Vagina (tissue), 2 donors: ENCODE results near the gene TENT5C. TPM values are rescaled to one million over a fixed set of nuclear protein-coding genes. Genes with fewer than 3 reads are reported as not detected.

Experiments used
- DNase-seq, 2 donors: peaks; one replicate each; pipeline ENCODE4 v3.0.0-alpha.2; 2017; ENCODE audit errors: extremely low spot score in 2 of 2
- H3K27ac ChIP-seq: fragments of 200-600 bp; sonication (generic); one replicate; pipeline ENCODE4 v1.5.1; 2019
- H3K27me3 ChIP-seq: fragments of 200-600 bp; sonication (generic); one replicate; pipeline ENCODE4 v1.5.1; 2019
- H3K36me3 ChIP-seq, 2 donors: fragments of 200-600 bp; sonication (generic); one replicate each; pipeline ENCODE4 v1.5.1; 2017 to 2019
- H3K4me1 ChIP-seq: fragments of 200-600 bp; sonication (generic); one replicate; pipeline ENCODE4 v1.5.1; 2019
- H3K4me3 ChIP-seq, 2 donors: fragments of 200-600 bp; sonication (generic); 1 replicate in 1 of 2; 2 replicates in 1 of 2; pipeline ENCODE4 v1.5.1; 2016 to 2019
- H3K9me3 ChIP-seq: fragments of 200-600 bp; sonication (generic); one replicate; pipeline ENCODE4 v1.5.1; 2019
- POLR2A ChIP-seq, 2 donors: fragments of 450-650 bp; IDR thresholded peaks; one replicate each; pipeline ENCODE4 v1.6.1; 2017; ENCODE audit warnings: antibody characterized with exemption in 2 of 2, mild to moderate bottlenecking in 2 of 2, moderate library complexity in 2 of 2
- POLR2AphosphoS5 ChIP-seq, 2 donors: sonication (generic); formaldehyde crosslinking; IDR thresholded peaks; one replicate each; pipeline ENCODE4 v1.9.0; 2017; ENCODE audit warnings: antibody characterized with exemption in 2 of 2, mild to moderate bottlenecking in 2 of 2, low read depth in 1 of 2; ENCODE audit not compliant: insufficient read depth in 1 of 2
- intact Hi-C: fragments of 100-400 bp; cut with DNase I; formaldehyde crosslinking; loops from one replicate; pipeline ENCODE4 v1.15.1; 2023
- total RNA-seq: library from RNA; depleted of rRNA; stranded (reverse); fragments of >200 nt; gene quantifications from one replicate; pipeline ENCODE4 v1.2.3, GENCODE V29; 2016
- TF ChIP-seq, protein P1 (sequence below), 3 experiments: fragments of 450-650 bp in 2 of 3; fragments of 200-600 bp in 1 of 3; sonication (generic) in 1 of 3; IDR thresholded peaks; one replicate each; pipeline ENCODE4 v1.5.1; 2017 to 2019; ENCODE audit warnings: antibody characterized with exemption in 3 of 3, mild to moderate bottlenecking in 2 of 3, moderate library complexity in 2 of 3

The TENT5C gene
- total RNA-seq, 1 donor from 2014 or later, result 4.2 TPM

GRCh38 chr1:117621316-117621715, 15.5 kb downstream of the TENT5C start:
- H3K4me1 ChIP-seq, result no peaks in the 10 kb centered on the region
- no peak overlapping the region for H3K4me3 ChIP-seq
- no peaks in the 10 kb centered on the region for H3K9me3 ChIP-seq
- H3K27ac ChIP-seq, result no peak overlapping the region
- H3K27me3 ChIP-seq, result no peaks in the 10 kb centered on the region
- TF ChIP-seq POLR2AphosphoS5 (IDR thresholded peaks at IDR 0.05; ENCODE audit: insufficient read depth in 1 of 2, low read depth in 1 of 2) (no peak), POLR2A (IDR thresholded peaks at IDR 0.05) (no peak)
- TF ChIP-seq, protein P1, sequence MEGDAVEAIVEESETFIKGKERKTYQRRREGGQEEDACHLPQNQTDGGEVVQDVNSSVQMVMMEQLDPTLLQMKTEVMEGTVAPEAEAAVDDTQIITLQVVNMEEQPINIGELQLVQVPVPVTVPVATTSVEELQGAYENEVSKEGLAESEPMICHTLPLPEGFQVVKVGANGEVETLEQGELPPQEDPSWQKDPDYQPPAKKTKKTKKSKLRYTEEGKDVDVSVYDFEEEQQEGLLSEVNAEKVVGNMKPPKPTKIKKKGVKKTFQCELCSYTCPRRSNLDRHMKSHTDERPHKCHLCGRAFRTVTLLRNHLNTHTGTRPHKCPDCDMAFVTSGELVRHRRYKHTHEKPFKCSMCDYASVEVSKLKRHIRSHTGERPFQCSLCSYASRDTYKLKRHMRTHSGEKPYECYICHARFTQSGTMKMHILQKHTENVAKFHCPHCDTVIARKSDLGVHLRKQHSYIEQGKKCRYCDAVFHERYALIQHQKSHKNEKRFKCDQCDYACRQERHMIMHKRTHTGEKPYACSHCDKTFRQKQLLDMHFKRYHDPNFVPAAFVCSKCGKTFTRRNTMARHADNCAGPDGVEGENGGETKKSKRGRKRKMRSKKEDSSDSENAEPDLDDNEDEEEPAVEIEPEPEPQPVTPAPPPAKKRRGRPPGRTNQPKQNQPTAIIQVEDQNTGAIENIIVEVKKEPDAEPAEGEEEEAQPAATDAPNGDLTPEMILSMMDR (IDR thresholded peaks at IDR 0.05), result no peak
- peak in 1 of 2 donors; percentile 64 for DNase-seq
- intact Hi-C loops, result no loop called here
- H3K36me3 ChIP-seq, result peaks cover 0 to 9% of the 10 kb centered on the region in 2 donors

GRCh38 chr1:117622726-117623125, 16.9 kb downstream of the TENT5C start:
- Histone ChIP-seq H3K36me3 (peaks cover 0 to 9% of the 10 kb centered on the region in 2 donors), H3K4me1 (no peaks in the 10 kb centered on the region), H3K27ac (no peak overlapping the region), H3K9me3 (no peaks in the 10 kb centered on the region), H3K27me3 (no peaks in the 10 kb centered on the region), H3K4me3 (no peak overlapping the region)
- DNase-seq, result peak in 1 of 2 donors; percentile 77
- intact Hi-C loops, result no loop called here
- TF ChIP-seq, protein P1 (IDR thresholded peaks at IDR 0.05), result no peak
- TF ChIP-seq POLR2AphosphoS5 (IDR thresholded peaks at IDR 0.05; ENCODE audit: insufficient read depth in 1 of 2, low read depth in 1 of 2), result no peak
- TF ChIP-seq POLR2A (IDR thresholded peaks at IDR 0.05), result no peak

DNA sequence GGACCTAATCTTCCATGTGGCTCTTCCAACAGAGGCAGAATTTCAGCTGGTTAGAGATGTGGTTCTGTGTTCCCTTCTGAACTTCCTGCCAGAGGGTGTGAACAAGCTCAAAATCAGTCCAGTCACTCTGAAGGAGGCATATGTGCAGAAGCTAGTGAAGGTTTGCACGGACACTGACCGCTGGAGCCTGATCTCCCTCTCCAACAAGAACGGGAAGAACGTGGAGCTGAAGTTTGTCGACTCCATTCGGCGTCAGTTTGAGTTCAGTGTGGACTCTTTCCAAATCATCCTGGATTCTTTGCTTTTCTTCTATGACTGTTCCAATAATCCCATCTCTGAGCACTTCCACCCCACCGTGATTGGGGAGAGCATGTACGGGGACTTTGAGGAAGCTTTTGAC, 17.3 kb downstream of the TENT5C start:
- Histone ChIP-seq H3K36me3 (peaks cover 0 to 9% of the 10 kb centered on the region in 2 donors), H3K27ac (no peak overlapping the region), H3K27me3 (no peaks in the 10 kb centered on the region), H3K9me3 (no peaks in the 10 kb centered on the region), H3K4me3 (no peak overlapping the region), H3K4me1 (no peaks in the 10 kb centered on the region)
- peak; percentile 49 to 72 for DNase-seq
- intact Hi-C loops, result no loop called here
- no peak for TF ChIP-seq POLR2A (IDR thresholded peaks at IDR 0.05)
- TF ChIP-seq, protein P1 (IDR thresholded peaks at IDR 0.05), result no peak
- TF ChIP-seq POLR2AphosphoS5 (IDR thresholded peaks at IDR 0.05; ENCODE audit: insufficient read depth in 1 of 2, low read depth in 1 of 2), result no peak

DNA sequence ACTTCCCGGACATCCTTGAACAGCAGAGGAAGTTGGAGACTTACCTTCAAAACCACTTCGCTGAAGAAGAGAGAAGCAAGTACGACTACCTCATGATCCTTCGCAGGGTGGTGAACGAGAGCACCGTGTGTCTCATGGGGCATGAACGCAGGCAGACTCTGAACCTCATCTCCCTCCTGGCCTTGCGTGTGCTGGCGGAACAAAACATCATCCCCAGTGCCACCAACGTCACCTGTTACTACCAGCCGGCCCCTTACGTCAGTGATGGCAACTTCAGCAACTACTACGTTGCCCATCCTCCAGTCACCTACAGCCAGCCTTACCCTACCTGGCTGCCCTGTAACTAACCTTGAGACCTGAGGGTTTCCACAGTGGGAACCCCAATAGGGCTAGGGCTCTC, 17.9 kb downstream of the TENT5C start:
- DNase-seq, result peak; percentile 40 to 52
- Histone ChIP-seq H3K27me3 (no peaks in the 10 kb centered on the region), H3K27ac (no peak overlapping the region), H3K36me3 (peaks cover 0 to 9% of the 10 kb centered on the region in 2 donors), H3K9me3 (no peaks in the 10 kb centered on the region), H3K4me1 (no peaks in the 10 kb centered on the region), H3K4me3 (no peak overlapping the region)
- TF ChIP-seq POLR2A (IDR thresholded peaks at IDR 0.05) (no peak), POLR2AphosphoS5 (IDR thresholded peaks at IDR 0.05; ENCODE audit: insufficient read depth in 1 of 2, low read depth in 1 of 2) (no peak)
- TF ChIP-seq, protein P1 (IDR thresholded peaks at IDR 0.05), result no peak
- intact Hi-C loops, result no loop called here

GRCh38 chr1:117627546-117628130, 21.8 kb downstream of the TENT5C start:
- intact Hi-C loops, result no loop called here
- Histone ChIP-seq H3K9me3 (no peaks in the 10 kb centered on the region), H3K4me1 (no peaks in the 10 kb centered on the region), H3K27me3 (no peaks in the 10 kb centered on the region), H3K4me3 (no peak overlapping the region), H3K36me3 (peaks cover 0 to 9% of the 10 kb centered on the region in 2 donors), H3K27ac (no peak overlapping the region)
- no peak for DNase-seq
- TF ChIP-seq, protein P1 (IDR thresholded peaks at IDR 0.05), result no peak
- no peak for TF ChIP-seq POLR2AphosphoS5 (IDR thresholded peaks at IDR 0.05; ENCODE audit: insufficient read depth in 1 of 2, low read depth in 1 of 2)
- no peak for TF ChIP-seq POLR2A (IDR thresholded peaks at IDR 0.05)
